ENCODE data around the gene PRPF8.

GRCh38 chr17:1608676-1609075 lies 76.0 kb downstream of the PRPF8 start:
- no peak for TF ChIP-seq POLR2A (IDR thresholded peaks at IDR 0.05; ENCODE audit: control extremely low read depth in 1 of 2, low read depth in 2 of 2, low read length in 2 of 2)
- no peak for TF ChIP-seq RFX5 (IDR thresholded peaks at IDR 0.05; ENCODE audit: borderline replicate concordance, low read depth, low read length)
- no peak for TF ChIP-seq CBX5 (IDR thresholded peaks at IDR 0.05; ENCODE audit: low read depth, low read length)
